LNCAP (cell line): ENCODE measurements around the gene WDR36.

Experiments used
- CTCF ChIP-seq: fragments of 450-650 bp; IDR thresholded peaks from 2 replicates; pipeline ENCODE4 v1.5.1; 2017; ENCODE audit warnings: mild to moderate bottlenecking

The WDR36 gene

GRCh38 chr5:111132076-111132475, 39.9 kb downstream of the WDR36 start:
- no peak for TF ChIP-seq CTCF

- TF ChIP-seq CTCF = no peak
These were observed 40.7 kb downstream of the WDR36 start for GRCh38 chr5:111132731-111133435.

- no peak for TF ChIP-seq CTCF
These were observed 41.2 kb downstream of the WDR36 start for GRCh38 chr5:111133436-111133751.

GRCh38 chr5:111134087-111134486, 41.9 kb downstream of the WDR36 start:
- TF ChIP-seq CTCF = no peak

- TF ChIP-seq CTCF = no peak
These were observed 42.7 kb downstream of the WDR36 start for GRCh38 chr5:111134864-111135263.

GRCh38 chr5:111135363-111135762, 43.2 kb downstream of the WDR36 start:
- TF ChIP-seq CTCF = no peak

- no peak for TF ChIP-seq CTCF
These were observed 43.8 kb downstream of the WDR36 start for GRCh38 chr5:111135946-111136345.

- no peak for TF ChIP-seq CTCF
These were observed 45.9 kb downstream of the WDR36 start for GRCh38 chr5:111138096-111138495.
